Heart left ventricle (tissue), 13 donors: Measurements from ENCODE around the gene TTBK2.

Source experiments
- CTCF ChIP-seq, 12 donors: fragments of 200-600 bp; sonication (generic) in 4 of 12; IDR thresholded peaks; one replicate each; pipeline versions ENCODE4 v1.5.0 to v1.8.0; 2018 to 2022; ENCODE audit warnings: antibody characterized with exemption in 12 of 12, mild to moderate bottlenecking in 5 of 12
- POLR2A ChIP-seq, 2 donors: fragments of 450-650 bp; IDR thresholded peaks; one replicate each; pipeline ENCODE4 v1.6.1; 2017; ENCODE audit warnings: antibody characterized with exemption in 2 of 2, mild to moderate bottlenecking in 2 of 2, moderate library complexity in 2 of 2
- donor health status: ischemic (EF 13 %, LVEDD 7.1; RV severe dilation, severe dysfunction).
- donor health status: DM: no; HTN: yes; CAD: no.
- donor health status: DM: no; HTN: no; CAD: no.
- donor health status: ischemic (EF 25% LVEDD 6.9; RV normal size, moderate dysfunction).
- donor health status: ischemic (EF 25% LVEDD 5.7; RV mildly dilated, moderate dysfunction).
- donor health status: ischemic (EF 35%, LVEDD 5.7; RV mildly dilated, moderate dysfunction).
- donor health status: nonischemic (EF 11% LVEDD 7.7; RV severe dilation, severe dysfunction).
- donor health status: DM: yes; HTN: yes; CAD: no.
- donor health status: PGD.
- donor health status: ischemic (EF 29% LVEDD 5.4; RV normal size, mild dysfunction).
- donor health status: nonischemic (EF 23%, LVEDD 6.1; RV moderate dilation, normal function).

- TF ChIP-seq CTCF (IDR thresholded peaks at IDR 0.05) (no peak), POLR2A (IDR thresholded peaks at IDR 0.05) (no peak)
These were observed 94.2 kb downstream of the TTBK2 start for GRCh38 chr15:42826251-42826890.
